Subcutaneous abdominal adipose tissue (tissue), 5 donors: ENCODE measurements around the gene BTBD2.

Source experiments
- H3K27ac ChIP-seq: one replicate; pipeline ENCODE4 v1.7.0; 2013; ENCODE audit warnings: low read depth, mild to moderate bottlenecking, inconsistent platforms, low read length, moderate library complexity
- H3K27me3 ChIP-seq, 5 donors: one replicate each; pipeline ENCODE4 v1.7.0; 2013; ENCODE audit warnings: low read length in 5 of 5, inconsistent platforms in 1 of 5; ENCODE audit not compliant: control insufficient read depth in 5 of 5, insufficient read depth in 4 of 5
- H3K36me3 ChIP-seq, 5 donors: one replicate each; pipeline ENCODE4 v1.7.0; 2013; ENCODE audit warnings: low read length in 5 of 5; ENCODE audit not compliant: control insufficient read depth in 5 of 5, insufficient read depth in 5 of 5
- H3K4me1 ChIP-seq, 5 donors: one replicate each; pipeline ENCODE4 v1.7.0; 2013; ENCODE audit warnings: low read length in 5 of 5, mild to moderate bottlenecking in 3 of 5, moderate library complexity in 1 of 5; ENCODE audit not compliant: control insufficient read depth in 5 of 5, insufficient read depth in 5 of 5
- H3K4me3 ChIP-seq, 5 donors: one replicate each; pipeline ENCODE4 v1.7.0; 2013; ENCODE audit warnings: low read length in 5 of 5, low read depth in 1 of 5
- H3K9ac ChIP-seq, 5 donors: one replicate each; pipeline ENCODE4 v1.7.0; 2013; ENCODE audit warnings: low read length in 5 of 5, mild to moderate bottlenecking in 4 of 5, moderate library complexity in 3 of 5
- H3K9me3 ChIP-seq, 5 donors: one replicate each; pipeline ENCODE4 v1.7.0; 2013; ENCODE audit warnings: low read length in 5 of 5; ENCODE audit not compliant: control insufficient read depth in 5 of 5
- donor health status: healthy.
- donor health status: healthy.
- donor health status: healthy.
- donor health status: healthy.
- donor health status: healthy.

Gene BTBD2

GRCh38 chr19:1941146-1942077, 74.1 kb downstream of the BTBD2 start, which contains the start of gene CSNK1G2:
CSNK1G2 (plus strand) TSS chr19:1941172; CDS start chr19:1969773, 28,601 bp downstream.
- Histone ChIP-seq H3K4me3 (peak within 1 kb of the TSS; percentile 64 to 82 (median 73)), H3K36me3 (no peaks in the 10 kb centered on the region), H3K9ac (peak within 1 kb of the TSS; percentile 26 to 92 (median 86)), H3K4me1 (peaks cover 3 to 53% (median 44%) of the 10 kb centered on the region in 5 donors), H3K27ac (peak within 1 kb of the TSS; percentile 91), H3K9me3 (no peaks in the 10 kb centered on the region), H3K27me3 (no peaks in the 10 kb centered on the region)

GRCh38 chr19:1938071-1938470, 77.4 kb downstream of the BTBD2 start:
- peaks cover 0 to 5% (median 5%) of the 10 kb centered on the region in 5 donors for H3K9me3 ChIP-seq
- H3K4me3 ChIP-seq, result no peak overlapping the region
- no peak overlapping the region for H3K27ac ChIP-seq
- no peaks in the 10 kb centered on the region for H3K27me3 ChIP-seq
- peaks cover 3 to 33% (median 25%) of the 10 kb centered on the region in 5 donors for H3K4me1 ChIP-seq
- H3K9ac ChIP-seq, result no peak overlapping the region
- H3K36me3 ChIP-seq, result no peaks in the 10 kb centered on the region

- Histone ChIP-seq H3K9me3 (peaks cover 0 to 8% (median 5%) of the 10 kb centered on the region in 5 donors), H3K4me3 (no peak overlapping the region), H3K9ac (no peak overlapping the region), H3K36me3 (no peaks in the 10 kb centered on the region), H3K4me1 (peaks cover 0 to 22% (median 15%) of the 10 kb centered on the region in 5 donors), H3K27me3 (no peaks in the 10 kb centered on the region), H3K27ac (no peak overlapping the region)
These were observed 78.5 kb downstream of the BTBD2 start for GRCh38 chr19:1936916-1937610.

- no peaks in the 10 kb centered on the region for H3K36me3 ChIP-seq
- no peak overlapping the region for H3K27ac ChIP-seq
- no peak overlapping the region for H3K9ac ChIP-seq
- H3K27me3 ChIP-seq, result no peaks in the 10 kb centered on the region
- peaks cover 0 to 8% (median 5%) of the 10 kb centered on the region in 5 donors for H3K9me3 ChIP-seq
- peaks cover 0 to 20% (median 11%) of the 10 kb centered on the region in 5 donors for H3K4me1 ChIP-seq
- no peak overlapping the region for H3K4me3 ChIP-seq
These were observed 79.1 kb downstream of the BTBD2 start for GRCh38 chr19:1936430-1936829.

GRCh38 chr19:1935484-1936208, 79.9 kb downstream of the BTBD2 start:
- H3K4me1 ChIP-seq, result peaks cover 0 to 20% (median 11%) of the 10 kb centered on the region in 5 donors
- H3K27me3 ChIP-seq, result no peaks in the 10 kb centered on the region
- H3K9ac ChIP-seq, result no peak overlapping the region
- H3K36me3 ChIP-seq, result no peaks in the 10 kb centered on the region
- peak overlapping the region; percentile 7 for H3K27ac ChIP-seq
- H3K9me3 ChIP-seq, result peaks cover 0 to 8% (median 5%) of the 10 kb centered on the region in 5 donors
- no peak overlapping the region for H3K4me3 ChIP-seq
